GM19438 (cell line): ENCODE data around the gene ZKSCAN1.

ENCODE experiments used
- ATAC-seq: cut with Tn5 transposase; IDR thresholded peaks from one replicate; pipeline ENCODE4 v1.9.1; 2021; ENCODE audit warnings: low read depth; ENCODE audit not compliant: unreplicated experiment

ZKSCAN1 gene

GRCh38 chr7:100033526-100033925 is 18.1 kb downstream of the ZKSCAN1 start:
- no peak for ATAC-seq

- ATAC-seq = no peak
Measured at GRCh38 chr7:100034871-100035510, 19.6 kb downstream of the ZKSCAN1 start.

GRCh38 chr7:100035876-100036275 is 20.5 kb downstream of the ZKSCAN1 start:
- no peak for ATAC-seq

GRCh38 chr7:100038326-100038725 is 22.9 kb downstream of the ZKSCAN1 start:
- no peak for ATAC-seq

GRCh38 chr7:100040575-100040974 is 25.2 kb downstream of the ZKSCAN1 start:
- no peak for ATAC-seq

GRCh38 chr7:100044718-100045117 is 29.3 kb downstream of the ZKSCAN1 start:
- ATAC-seq = no peak

GRCh38 chr7:100048680-100049079 is 33.3 kb downstream of the ZKSCAN1 start:
- no peak for ATAC-seq

GRCh38 chr7:100049441-100050291 is 34.3 kb downstream of the ZKSCAN1 start, which contains the start of gene ZSCAN21:
TSS of gene ZSCAN21 (plus strand) at chr7:100049774. CDS start at chr7:100057007, 7,233 bp downstream.
- ATAC-seq = peak; percentile 95

GRCh38 chr7:100051611-100052010 is 36.2 kb downstream of the ZKSCAN1 start:
- no peak for ATAC-seq

- no peak for ATAC-seq
Measured at GRCh38 chr7:100053215-100053614, 37.8 kb downstream of the ZKSCAN1 start.

GRCh38 chr7:100057006-100057405 is 41.6 kb downstream of the ZKSCAN1 start:
- no peak for ATAC-seq

GRCh38 chr7:100059251-100059739 is 43.9 kb downstream of the ZKSCAN1 start:
- no peak for ATAC-seq

- no peak for ATAC-seq
Measured at GRCh38 chr7:100061518-100062193, 46.3 kb downstream of the ZKSCAN1 start.

GRCh38 chr7:100063376-100063775 is 48.0 kb downstream of the ZKSCAN1 start:
- no peak for ATAC-seq

- ATAC-seq = no peak
Measured at GRCh38 chr7:100064162-100064561, 48.8 kb downstream of the ZKSCAN1 start.

- ATAC-seq = no peak
Measured at GRCh38 chr7:100065452-100066186, 50.2 kb downstream of the ZKSCAN1 start.

- no peak for ATAC-seq
Measured at GRCh38 chr7:100066953-100067352, 51.6 kb downstream of the ZKSCAN1 start.

GRCh38 chr7:100069991-100070390 is 54.6 kb downstream of the ZKSCAN1 start:
- no peak for ATAC-seq

GRCh38 chr7:100071018-100071723 is 55.8 kb downstream of the ZKSCAN1 start:
- no peak for ATAC-seq

GRCh38 chr7:100072462-100072861 is 57.1 kb downstream of the ZKSCAN1 start:
- ATAC-seq = no peak
